Amygdala (tissue), 56 donors: ENCODE data around the gene RAPGEF1.
"Not testable (repeated sequence)": the region's sequence is repeated elsewhere in the genome, so short reads cannot be mapped to it uniquely, and the experiment has no call there.

Source experiments
- DNase-seq, 56 donors: peaks; one replicate each; lab custom pipeline; 2025; lab: John Stamatoyannopoulos, UW

The RAPGEF1 gene

DNA sequence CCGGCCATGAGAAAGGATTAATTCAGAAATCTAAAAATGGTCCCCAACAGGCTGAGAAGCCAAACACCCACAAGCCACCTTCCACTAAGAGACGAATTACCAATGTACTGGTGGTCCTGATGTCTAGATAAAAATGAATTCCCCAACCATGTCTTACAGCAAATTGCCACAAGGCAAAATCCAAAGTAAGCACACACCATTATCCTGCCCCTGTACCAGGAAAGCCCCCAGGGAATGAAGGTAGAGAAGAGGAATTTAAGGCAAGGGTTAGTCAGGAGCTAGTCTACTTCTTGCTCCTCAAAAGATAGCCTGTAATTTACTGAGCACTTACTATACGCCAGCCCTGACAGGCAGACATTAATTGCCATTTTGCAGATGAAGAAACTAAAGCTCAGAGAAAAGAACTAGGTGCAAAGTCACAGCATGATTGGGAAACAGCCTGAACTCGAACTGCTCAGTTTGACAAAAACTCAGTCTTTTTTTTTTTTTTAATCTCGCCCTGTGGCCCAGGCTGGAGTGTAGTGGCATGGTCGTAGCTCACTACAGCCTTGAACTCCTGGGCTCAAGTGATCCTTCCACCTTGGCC is 64.3 kb downstream of the RAPGEF1 start:
- DNase-seq: no peak

- DNase-seq: no peak
Observed at GRCh38 chr9:131674425-131675421, 65.2 kb downstream of the RAPGEF1 start.

DNA sequence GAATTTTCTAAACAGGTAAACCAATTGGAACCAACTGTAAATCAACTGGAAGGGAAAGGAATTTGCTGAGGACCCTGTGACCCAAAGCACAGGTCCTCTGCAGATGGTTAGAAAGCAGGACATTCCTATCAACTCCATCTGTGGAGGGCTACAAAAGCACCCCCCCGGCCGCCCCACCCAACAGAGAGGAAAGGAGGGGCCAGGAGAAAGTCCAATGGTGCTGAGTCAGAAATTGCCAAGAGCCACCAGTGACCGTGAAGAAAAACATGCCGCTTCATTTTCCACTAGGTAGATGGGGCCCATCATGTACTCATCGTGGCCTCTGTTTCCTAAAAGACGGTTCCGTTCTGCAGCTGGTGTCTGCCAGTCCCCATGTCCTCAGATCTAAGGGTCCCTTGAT is 66.3 kb downstream of the RAPGEF1 start:
- DNase-seq: no peak

- DNase-seq: no peak
Observed at GRCh38 chr9:131673068-131673467, 66.8 kb downstream of the RAPGEF1 start.

- DNase-seq: no peak
Observed at GRCh38 chr9:131672451-131672850, 67.4 kb downstream of the RAPGEF1 start.

GRCh38 chr9:131671133-131671520 is 68.7 kb downstream of the RAPGEF1 start:
- DNase-seq: no peak

DNA sequence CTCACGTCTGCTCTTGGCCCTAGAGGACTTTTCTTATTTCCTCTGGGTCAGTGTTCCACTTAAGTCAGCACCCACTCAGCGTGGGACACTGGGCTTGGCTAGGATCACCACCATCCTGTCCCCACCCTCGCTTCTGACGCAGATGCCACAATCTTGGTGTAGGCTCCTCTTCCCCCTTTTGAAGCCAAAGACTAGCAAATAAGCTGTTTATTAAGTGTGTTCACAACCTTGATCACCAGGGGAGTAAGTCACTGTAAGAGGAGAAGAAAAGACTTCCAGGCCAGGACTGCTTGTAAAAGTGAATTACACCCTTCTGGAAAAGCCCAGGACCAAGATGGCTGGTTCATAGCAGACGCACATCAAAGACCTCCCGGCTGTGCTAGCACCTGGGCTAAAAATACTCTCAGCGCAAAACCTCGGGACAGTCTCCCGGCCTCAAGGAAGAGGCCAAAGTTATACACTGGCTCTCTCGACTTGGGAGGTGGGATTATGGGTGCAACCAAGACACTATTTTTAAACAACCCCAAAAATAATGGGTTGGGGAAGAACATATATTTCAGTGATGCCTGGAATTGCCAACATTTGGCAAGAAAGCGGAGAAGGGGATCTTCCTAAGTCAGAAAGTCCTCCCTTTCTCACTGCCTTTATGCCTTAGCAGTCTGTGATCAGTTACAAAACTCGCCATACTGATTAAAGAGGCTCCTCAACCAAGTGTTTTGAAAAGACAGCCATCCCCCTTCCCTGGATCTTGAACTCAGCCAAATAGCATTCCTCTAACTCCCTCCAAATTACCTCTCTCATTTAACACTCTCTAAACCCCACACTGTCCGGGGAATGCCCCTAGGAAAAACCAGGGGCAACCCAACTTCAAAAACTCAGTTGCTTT is 69.4 kb downstream of the RAPGEF1 start:
- DNase-seq: peak in 8 of 56 donors; percentile 21 to 39 (median 31)

GRCh38 chr9:131669269-131670157 is 70.4 kb downstream of the RAPGEF1 start:
- no peak for DNase-seq

- peak in 1 of 56 donors; percentile 18 for DNase-seq
Observed at GRCh38 chr9:131668439-131669268, 71.2 kb downstream of the RAPGEF1 start.

DNA sequence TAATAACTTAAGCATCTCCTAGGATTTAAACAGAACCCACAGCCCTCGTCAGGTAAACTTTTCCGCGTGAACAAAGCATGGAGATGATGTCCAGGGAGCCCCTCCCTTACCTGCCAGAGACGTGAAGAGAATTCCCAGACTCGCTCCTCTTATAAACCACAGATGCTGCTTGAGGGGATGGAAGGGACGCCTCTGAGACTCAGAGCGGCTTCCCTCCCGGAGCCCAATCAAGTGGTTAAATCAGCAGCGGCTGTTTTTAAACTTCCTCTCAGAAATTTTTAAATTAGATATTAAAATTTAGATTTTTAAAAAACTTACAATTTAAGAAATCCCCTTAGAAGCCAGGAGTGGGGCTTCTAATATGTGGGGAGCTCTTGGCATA is 71.8 kb downstream of the RAPGEF1 start:
- DNase-seq: no peak

- DNase-seq: no peak
Observed at GRCh38 chr9:131667576-131667975, 72.3 kb downstream of the RAPGEF1 start.

GRCh38 chr9:131666774-131667173 is 73.1 kb downstream of the RAPGEF1 start:
- DNase-seq: no peak

DNA sequence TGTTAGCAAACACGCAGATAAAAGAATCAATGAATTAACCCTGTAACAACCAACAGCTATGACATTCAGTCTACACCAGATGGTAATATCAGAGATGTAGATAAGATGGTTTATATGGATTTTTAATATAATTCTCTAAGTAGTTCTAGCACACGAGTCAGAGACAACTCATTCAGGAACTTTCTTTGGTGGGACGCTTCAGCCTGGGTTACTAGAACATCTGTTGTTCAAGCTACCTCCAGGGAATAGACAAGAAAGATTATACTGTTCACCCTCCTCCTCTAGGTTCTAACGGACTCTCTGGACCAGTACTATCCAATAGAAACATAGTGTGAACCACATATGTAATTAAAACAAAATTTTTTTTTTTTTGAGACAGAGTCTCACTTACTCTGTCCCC is 73.8 kb downstream of the RAPGEF1 start:
- no peak for DNase-seq

- no peak for DNase-seq
Observed at GRCh38 chr9:131663288-131663687, 76.6 kb downstream of the RAPGEF1 start.

GRCh38 chr9:131662289-131662621 is 77.6 kb downstream of the RAPGEF1 start:
- DNase-seq: not testable (repeated sequence)

DNA sequence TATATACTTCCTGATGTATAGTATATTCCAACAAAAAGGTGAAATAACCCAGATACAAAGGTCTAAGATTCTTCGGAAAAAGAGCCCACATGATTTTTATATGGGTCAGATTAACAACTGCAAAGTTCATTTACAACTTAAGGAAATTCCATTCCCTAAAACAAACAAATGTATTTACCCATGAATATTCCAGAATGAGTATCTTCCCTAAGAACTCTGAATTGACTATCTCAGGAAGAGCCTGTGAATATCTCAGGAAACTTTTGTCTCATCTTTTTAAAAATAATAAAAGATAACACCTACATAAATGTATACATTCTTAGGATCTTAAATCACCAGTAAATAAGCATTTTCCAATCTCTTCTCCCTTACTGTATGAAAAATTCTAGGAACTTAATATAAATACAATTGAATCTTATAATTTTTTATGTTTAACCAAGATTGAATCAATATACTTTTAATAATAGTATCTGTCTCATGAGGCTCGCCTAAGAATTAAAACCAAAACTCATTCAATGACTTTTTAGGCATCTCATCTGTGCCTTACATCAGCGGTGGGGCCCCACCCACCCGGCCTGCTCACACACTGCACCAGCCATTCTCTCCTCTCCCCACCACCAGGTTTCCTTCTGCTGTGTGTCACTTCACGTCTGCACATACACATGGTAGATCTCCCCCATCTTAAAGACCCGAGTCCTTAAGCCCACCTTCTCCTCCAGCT is 78.1 kb downstream of the RAPGEF1 start:
- DNase-seq: no peak

GRCh38 chr9:131660466-131661405 is 79.1 kb downstream of the RAPGEF1 start:
- DNase-seq: peak in 9 of 56 donors; percentile 12 to 57 (median 32)
